NCI-H510A treated with DMSO at 0.1 percent for 48 hours (cell line): ENCODE data around the gene HTR3E.
A peak's percentile ranks its signal among the peaks of the same experiment; 100 is the strongest.
"Not testable (repeated sequence)": the region's sequence is repeated elsewhere in the genome, so short reads cannot be mapped to it uniquely, and the experiment has no call there.

Source experiments
- DNase-seq: peaks from one replicate; lab custom pipeline; 2025; lab: John Stamatoyannopoulos, UW

Gene HTR3E

GRCh38 chr3:184116017-184116416, 19.2 kb downstream of the HTR3E start:
- DNase-seq = no peak

GRCh38 chr3:184117636-184118035, 20.8 kb downstream of the HTR3E start:
- DNase-seq = peak; percentile 1

GRCh38 chr3:184121031-184121430, 24.2 kb downstream of the HTR3E start:
- DNase-seq = not testable (repeated sequence)

- no peak for DNase-seq
Observed at GRCh38 chr3:184126006-184126405, 29.1 kb downstream of the HTR3E start.

GRCh38 chr3:184129012-184129411, 32.1 kb downstream of the HTR3E start:
- peak; percentile 53 for DNase-seq

GRCh38 chr3:184132945-184133344, 36.1 kb downstream of the HTR3E start:
- DNase-seq = no peak

GRCh38 chr3:184133840-184134745, 37.2 kb downstream of the HTR3E start:
- peak; percentile 82 for DNase-seq

- no peak for DNase-seq
Observed at GRCh38 chr3:184134746-184135148, 37.9 kb downstream of the HTR3E start.

- DNase-seq = peak; percentile 95
Observed at GRCh38 chr3:184135149-184135910, 38.5 kb downstream of the HTR3E start, which contains the start of gene EIF2B5. TSS of gene EIF2B5 (plus strand) at chr3:184135358. CDS start at chr3:184135386, 28 bp downstream.

- DNase-seq = no peak
Observed at GRCh38 chr3:184135911-184136260, 39.0 kb downstream of the HTR3E start.

- no peak for DNase-seq
Observed at GRCh38 chr3:184140436-184140835, 43.6 kb downstream of the HTR3E start.

GRCh38 chr3:184142199-184142598, 45.3 kb downstream of the HTR3E start:
- no peak for DNase-seq

- DNase-seq = no peak
Observed at GRCh38 chr3:184143327-184143726, 46.5 kb downstream of the HTR3E start.

GRCh38 chr3:184144505-184144904, 47.6 kb downstream of the HTR3E start:
- DNase-seq = no peak

- peak; percentile 61 for DNase-seq
Observed at GRCh38 chr3:184145111-184145524, 48.3 kb downstream of the HTR3E start.

GRCh38 chr3:184145751-184146270, 48.9 kb downstream of the HTR3E start:
- DNase-seq = no peak

GRCh38 chr3:184148076-184148475, 51.2 kb downstream of the HTR3E start:
- DNase-seq = no peak

- DNase-seq = no peak
Observed at GRCh38 chr3:184149123-184149522, 52.3 kb downstream of the HTR3E start.

- not testable (repeated sequence) for DNase-seq
Observed at GRCh38 chr3:184149770-184150169, 52.9 kb downstream of the HTR3E start.

- peak; percentile 91 for DNase-seq
Observed at GRCh38 chr3:184154885-184155643, 58.2 kb downstream of the HTR3E start, which contains the start of gene DVL3. TSS of gene DVL3 (plus strand) at chr3:184155377. CDS start at chr3:184155636, 259 bp downstream.

- DNase-seq = no peak
Observed at GRCh38 chr3:184155644-184156521, 59.0 kb downstream of the HTR3E start.
